CD4-positive, alpha-beta memory T cell (primary cell): Measurements from ENCODE around the gene CATSPERZ. TPM values are rescaled to one million over a fixed set of nuclear protein-coding genes. Genes with fewer than 3 reads are reported as not detected.

Experiments used
- CTCF ChIA-PET: fragments of 350-600 bp; sonication (Branson Sonifier 250); formaldehyde crosslinking; loops from one replicate; lab custom pipeline; 2021; ENCODE audit warnings: inconsistent platforms; ENCODE audit not compliant: partially characterized antibody; lab: Charles Lee
- POLR2A ChIA-PET: fragments of 350-600 bp; sonication (Branson Sonifier 250); formaldehyde crosslinking; loops from one replicate; lab custom pipeline; 2021; ENCODE audit not compliant: partially characterized antibody; lab: Charles Lee
- DNase-seq, 5 donors: peaks; one replicate each; pipeline versions ENCODE4 v3.0.0 to v3.0.0-alpha.2; 2020 to 2022; ENCODE audit warnings: mixed read lengths in 1 of 5
- H3K27ac ChIP-seq: one replicate; pipeline ENCODE4 v1.7.0; 2013; ENCODE audit warnings: low read depth, low read length
- H3K27me3 ChIP-seq: 2 replicates; pipeline ENCODE4 v1.7.0; 2013; ENCODE audit warnings: mild to moderate bottlenecking, low read length, moderate library complexity; ENCODE audit not compliant: insufficient read depth
- H3K36me3 ChIP-seq: 2 replicates; pipeline ENCODE4 v1.7.0; 2013; ENCODE audit warnings: mild to moderate bottlenecking, low read length, moderate library complexity; ENCODE audit not compliant: insufficient read depth
- H3K4me1 ChIP-seq: 2 replicates; pipeline ENCODE4 v1.7.0; 2013; ENCODE audit warnings: mild to moderate bottlenecking, low read length, moderate library complexity; ENCODE audit not compliant: insufficient read depth
- H3K4me3 ChIP-seq, 2 donors: one replicate each; pipeline ENCODE4 v1.7.0; 2013; ENCODE audit warnings: low read length in 2 of 2, mild to moderate bottlenecking in 1 of 2
- H3K9me3 ChIP-seq, 2 donors: one replicate each; pipeline ENCODE4 v1.7.0; 2013; ENCODE audit warnings: low read length in 2 of 2, control low read depth in 1 of 2; ENCODE audit not compliant: control insufficient read depth in 1 of 2
- H3K27ac Mint-ChIP-seq, 7 donors: one replicate each; pipeline ENCODE4 v1.8.0; 2020 to 2021; ENCODE audit warnings: mixed read lengths in 7 of 7, mild to moderate bottlenecking in 6 of 7, inconsistent platforms in 3 of 7, moderate library complexity in 3 of 7
- H3K27me3 Mint-ChIP-seq, 2 donors: one replicate each; pipeline ENCODE4 v1.8.0; 2020 to 2021; ENCODE audit warnings: mixed read lengths in 2 of 2
- H3K36me3 Mint-ChIP-seq, 2 donors: one replicate each; pipeline ENCODE4 v1.8.0; 2020 to 2021; ENCODE audit warnings: mixed read lengths in 2 of 2, inconsistent platforms in 1 of 2, mild to moderate bottlenecking in 1 of 2
- H3K4me1 Mint-ChIP-seq, 4 donors: one replicate each; pipeline ENCODE4 v1.8.0; 2020 to 2021; ENCODE audit warnings: mixed read lengths in 4 of 4, mild to moderate bottlenecking in 1 of 4
- H3K4me3 Mint-ChIP-seq, 8 donors: one replicate each; pipeline ENCODE4 v1.8.0; 2020 to 2021; ENCODE audit warnings: mixed read lengths in 8 of 8, mild to moderate bottlenecking in 7 of 8, moderate library complexity in 6 of 8, inconsistent platforms in 3 of 8
- H3K9me3 Mint-ChIP-seq, 8 donors: one replicate each; pipeline ENCODE4 v1.8.0; 2020 to 2021; ENCODE audit warnings: mixed read lengths in 8 of 8, mild to moderate bottlenecking in 5 of 8, inconsistent platforms in 3 of 8, moderate library complexity in 1 of 8
- intact Hi-C: fragments of 100-400 bp; cut with micrococcal nuclease; formaldehyde crosslinking; loops from one replicate; pipeline ENCODE4 v1.15.1; 2023
- polyA plus RNA-seq, 2 donors: library from polyadenylated mRNA; unstranded; fragments of 300-500 nt; fragmentation: Illumina TruSeq; gene quantifications; one replicate each; pipeline ENCODE4 v1.2.3, GENCODE V29; 2021
- total RNA-seq, 2 experiments: library from RNA; stranded (reverse); gene quantifications; one replicate each; pipeline ENCODE4 v1.2.3, GENCODE V29; 2021

The CATSPERZ gene
- total and polyA plus RNA-seq, 4 experiments from 2014 or later: not detected

- POLR2A ChIA-PET: interaction anchor here (0.9 to 8.6 kb wide), 3 partner anchors 14 to 42 kb away, joined by 3 to 81 read pairs (median 3); partner anchors contain the start of genes CATSPERZ, ESRRA and PPP1R14B
- Mint-ChIP-seq H3K9me3 (no peaks in the 10 kb centered on the region), H3K4me3 (peak overlapping the region in 2 of 8 donors; percentile 42 to 49), H3K27me3 (peaks cover 16% of the 10 kb centered on the region in 2 donors), H3K4me1 (peaks cover 6 to 36% (median 15%) of the 10 kb centered on the region in 4 donors), H3K36me3 (peaks cover 0 to 4% of the 10 kb centered on the region in 2 donors), H3K27ac (peak overlapping the region in 2 of 7 donors; percentile 21 to 36)
- CTCF ChIA-PET: interaction anchor here (1.6 to 2.6 kb wide), 3 partner anchors 12 to 84 kb away, joined by 3 to 12 read pairs (median 10); partner anchors contain the start of gene CATSPERZ
- Histone ChIP-seq H3K4me3 (no peak overlapping the region), H3K27me3 (peaks cover 20% of the 10 kb centered on the region), H3K27ac (no peak overlapping the region), H3K4me1 (peaks cover 22% of the 10 kb centered on the region), H3K36me3 (no peaks in the 10 kb centered on the region), H3K9me3 (no peaks in the 10 kb centered on the region)
- DNase-seq: no peak
- intact Hi-C loops: no loop called here
These were observed 11.1 kb upstream of the CATSPERZ start for GRCh38 chr11:64289002-64289564.

GRCh38 chr11:64290352-64291261 is 9.6 kb upstream of the CATSPERZ start:
- Histone ChIP-seq H3K27ac (no peak overlapping the region), H3K27me3 (peaks cover 32% of the 10 kb centered on the region), H3K4me1 (peaks cover 19% of the 10 kb centered on the region), H3K4me3 (no peak overlapping the region), H3K36me3 (no peaks in the 10 kb centered on the region), H3K9me3 (no peaks in the 10 kb centered on the region)
- Mint-ChIP-seq H3K27me3 (peaks cover 22 to 28% of the 10 kb centered on the region in 2 donors), H3K27ac (peak overlapping the region in 2 of 7 donors; percentile 15 to 35), H3K4me1 (peaks cover 6 to 22% (median 13%) of the 10 kb centered on the region in 4 donors), H3K4me3 (peak overlapping the region; percentile 43 to 80 (median 72)), H3K36me3 (no peaks in the 10 kb centered on the region), H3K9me3 (no peaks in the 10 kb centered on the region)
- ChIA-PET CTCF (interaction anchor here (0.7 to 2.6 kb wide), 3 partner anchors 10 to 86 kb away, joined by 3 to 12 read pairs (median 10); partner anchors contain the start of gene CATSPERZ), POLR2A (interaction anchor here (1.4 to 8.6 kb wide), 2 partner anchors 13 to 84 kb away, joined by 3 to 81 read pairs; partner anchors contain the start of genes CATSPERZ, ESRRA and FERMT3)
- intact Hi-C loops: no loop called here
- DNase-seq: peak in 1 of 5 donors; percentile 32

GRCh38 chr11:64291262-64291751 is 8.9 kb upstream of the CATSPERZ start, which contains the start of gene KCNK4:
Gene KCNK4 (plus strand): TSS chr11:64291302. CDS start chr11:64293019, 1,717 bp downstream.
- peak within 1 kb of the TSS in 2 of 7 donors; percentile 15 to 35 for H3K27ac Mint-ChIP-seq
- peaks cover 6 to 20% (median 12%) of the 10 kb centered on the region in 4 donors for H3K4me1 Mint-ChIP-seq
- H3K27me3 ChIP-seq: peaks cover 35% of the 10 kb centered on the region
- POLR2A ChIA-PET: no interaction called here
- H3K36me3 ChIP-seq: no peaks in the 10 kb centered on the region
- peaks cover 29 to 32% of the 10 kb centered on the region in 2 donors for H3K27me3 Mint-ChIP-seq
- H3K4me1 ChIP-seq: peaks cover 14% of the 10 kb centered on the region
- peak within 1 kb of the TSS in 1 of 2 donors; percentile 27 for H3K4me3 ChIP-seq
- H3K27ac ChIP-seq: no peak within 1 kb of the TSS
- intact Hi-C loops: no loop called here
- H3K9me3 Mint-ChIP-seq: no peaks in the 10 kb centered on the region
- CTCF ChIA-PET: interaction anchor here (1.6 kb wide), 1 partner anchor 10 kb away, joined by 7 read pairs; no protein-coding TSS in a partner anchor
- DNase-seq: peak in 1 of 5 donors; percentile 24
- no peaks in the 10 kb centered on the region for H3K36me3 Mint-ChIP-seq
- H3K4me3 Mint-ChIP-seq: peak within 1 kb of the TSS; percentile 43 to 80 (median 72)
- no peaks in the 10 kb centered on the region for H3K9me3 ChIP-seq

- Mint-ChIP-seq H3K27ac (no peak overlapping the region), H3K36me3 (no peaks in the 10 kb centered on the region), H3K4me3 (peak overlapping the region in 1 of 8 donors; percentile 77), H3K27me3 (peaks cover 35 to 37% of the 10 kb centered on the region in 2 donors), H3K9me3 (no peaks in the 10 kb centered on the region), H3K4me1 (peaks cover 4 to 14% (median 7%) of the 10 kb centered on the region in 4 donors)
- H3K4me1 ChIP-seq: peaks cover 12% of the 10 kb centered on the region
- H3K9me3 ChIP-seq: no peaks in the 10 kb centered on the region
- H3K36me3 ChIP-seq: no peaks in the 10 kb centered on the region
- intact Hi-C loops: no loop called here
- CTCF ChIA-PET: interaction anchor here (1.6 kb wide), 2 partner anchors 9 to 12 kb away, joined by 6 to 7 read pairs; no protein-coding TSS in a partner anchor
- H3K27ac ChIP-seq: no peak overlapping the region
- H3K27me3 ChIP-seq: peaks cover 40% of the 10 kb centered on the region
- H3K4me3 ChIP-seq: peak overlapping the region in 1 of 2 donors; percentile 27
- POLR2A ChIA-PET: interaction anchor here (0.8 to 1.9 kb wide), 3 partner anchors 20 to 85 kb away, joined by 3 to 5 read pairs (median 5); no protein-coding TSS in a partner anchor
- peak in 1 of 5 donors; percentile 34 for DNase-seq
These were observed 8.3 kb upstream of the CATSPERZ start for GRCh38 chr11:64291752-64292459.

- Mint-ChIP-seq H3K4me1 (peaks cover 3 to 16% (median 7%) of the 10 kb centered on the region in 4 donors), H3K27ac (peak overlapping the region in 1 of 7 donors; percentile 31), H3K9me3 (no peaks in the 10 kb centered on the region), H3K4me3 (peak overlapping the region in 7 of 8 donors; percentile 22 to 77 (median 41)), H3K36me3 (no peaks in the 10 kb centered on the region), H3K27me3 (peaks cover 39 to 44% of the 10 kb centered on the region in 2 donors)
- intact Hi-C loops: no loop called here
- no peak for DNase-seq
- POLR2A ChIA-PET: interaction anchor here (0.8 to 1.9 kb wide), 4 partner anchors 21 to 85 kb away, joined by 3 to 5 read pairs (median 4); no protein-coding TSS in a partner anchor
- no peaks in the 10 kb centered on the region for H3K36me3 ChIP-seq
- no peaks in the 10 kb centered on the region for H3K9me3 ChIP-seq
- H3K27me3 ChIP-seq: peaks cover 42% of the 10 kb centered on the region
- peak overlapping the region in 1 of 2 donors; percentile 27 for H3K4me3 ChIP-seq
- CTCF ChIA-PET: interaction anchor here (1.1 to 1.6 kb wide), 3 partner anchors 8 to 86 kb away, joined by 3 to 7 read pairs (median 6); partner anchors contain the start of gene FERMT3
- no peak overlapping the region for H3K27ac ChIP-seq
- H3K4me1 ChIP-seq: peaks cover 12% of the 10 kb centered on the region
These were observed 7.5 kb upstream of the CATSPERZ start for GRCh38 chr11:64292460-64293254.
